Bronchial epithelial cell (primary cell): ENCODE data around the gene EPS8L2. TPM values are rescaled to one million over a fixed set of nuclear protein-coding genes. Genes with fewer than 3 reads are reported as not detected.

Experiments
- DNase-seq: peaks from one replicate; pipeline ENCODE4 v3.0.0-alpha.2; 2010; ENCODE audit warnings: low read depth
- FAIRE-seq: peaks from 2 replicates; lab custom pipeline; 2011; peaks lifted over from hg19 to GRCh38; lab: Jason Lieb, UNC
- H3K27me3 ChIP-seq: 2 replicates; pipeline ENCODE4 v1.5.1; 2011; ENCODE audit warnings: low read length; ENCODE audit not compliant: control insufficient read depth, insufficient read depth
- H3K36me3 ChIP-seq: 2 replicates; pipeline ENCODE4 v1.5.1; 2011; ENCODE audit warnings: low read length; ENCODE audit not compliant: control insufficient read depth, insufficient read depth
- H3K4me3 ChIP-seq: 2 replicates; pipeline ENCODE4 v1.5.1; 2011; ENCODE audit warnings: mild to moderate bottlenecking, low read depth, low read length, control low read depth
- CTCF ChIP-seq: IDR thresholded peaks from 2 replicates; pipeline ENCODE4 v1.5.1; 2011; ENCODE audit warnings: mild to moderate bottlenecking, moderate library complexity, low read length, control low read depth, inconsistent platforms; ENCODE audit not compliant: insufficient read depth, severe bottlenecking
- total RNA-seq: library from RNA; depleted of rRNA; stranded (reverse); fragments of >200 nt; gene quantifications from 2 replicates; pipeline ENCODE4 v1.2.1, GENCODE V29; 2014

Gene EPS8L2
- total RNA-seq, 1 donor from 2014 or later, result 105 TPM

- no peak for FAIRE-seq
- peaks cover 22% of the 10 kb centered on the region for H3K36me3 ChIP-seq
- H3K27me3 ChIP-seq, result no peaks in the 10 kb centered on the region
- no peak overlapping the region for H3K4me3 ChIP-seq
- no peak for TF ChIP-seq CTCF
- no peak for DNase-seq
These were observed 2.5 kb upstream of the EPS8L2 start for GRCh38 chr11:703506-703905.

- DNase-seq (no peak), FAIRE-seq (no peak)
- no peak for TF ChIP-seq CTCF
- Histone ChIP-seq H3K27me3 (no peaks in the 10 kb centered on the region), H3K36me3 (peaks cover 25% of the 10 kb centered on the region), H3K4me3 (no peak overlapping the region)
These were observed 1.8 kb upstream of the EPS8L2 start for GRCh38 chr11:704228-704674.

GRCh38 chr11:704781-705645 lies 1.0 kb upstream of the EPS8L2 start:
- Histone ChIP-seq H3K4me3 (peak overlapping the region; percentile 93), H3K36me3 (peaks cover 30% of the 10 kb centered on the region), H3K27me3 (no peaks in the 10 kb centered on the region)
- no peak for FAIRE-seq
- no peak for TF ChIP-seq CTCF
- DNase-seq, result peak; percentile 43

- Histone ChIP-seq H3K36me3 (peaks cover 40% of the 10 kb centered on the region), H3K27me3 (no peaks in the 10 kb centered on the region), H3K4me3 (peak overlapping the region; percentile 93)
- TF ChIP-seq CTCF, result no peak
- DNase-seq (peak; percentile 45), FAIRE-seq (no peak)
These were observed 467 bp downstream of the EPS8L2 start for GRCh38 chr11:706439-706956.

- H3K4me3 ChIP-seq, result peak overlapping the region; percentile 93
- DNase-seq, result no peak
- FAIRE-seq, result no peak
- peaks cover 34% of the 10 kb centered on the region for H3K36me3 ChIP-seq
- no peaks in the 10 kb centered on the region for H3K27me3 ChIP-seq
- no peak for TF ChIP-seq CTCF
These were observed 1.2 kb downstream of the EPS8L2 start for GRCh38 chr11:706957-707816.
